ENCODE measurements around the gene STRIP2.
"Not testable (repeated sequence)": the region's sequence is repeated elsewhere in the genome, so short reads cannot be mapped to it uniquely, and the experiment has no call there.

STRIP2 gene

DNA sequence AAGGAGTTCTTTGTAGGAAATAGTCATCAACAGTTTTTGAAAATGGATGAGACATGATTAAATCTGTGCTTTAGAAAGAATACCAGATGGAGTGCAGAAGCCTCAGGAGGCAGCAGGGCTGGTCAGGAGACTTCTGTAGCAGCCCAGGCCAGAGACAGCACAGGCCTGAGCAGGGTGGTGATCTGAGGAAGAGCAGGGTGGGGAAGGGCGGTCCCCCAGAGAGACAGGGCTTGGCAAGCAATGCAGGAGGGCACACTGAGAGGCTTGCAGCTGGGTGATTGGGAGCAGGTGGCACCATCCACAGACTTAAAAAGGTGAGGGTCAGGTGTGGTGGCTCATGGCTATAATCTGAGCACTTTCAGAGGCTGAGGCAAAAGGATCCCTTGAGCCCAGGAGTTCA, 63.8 kb downstream of the STRIP2 start:
- DNase-seq: no peak

DNA sequence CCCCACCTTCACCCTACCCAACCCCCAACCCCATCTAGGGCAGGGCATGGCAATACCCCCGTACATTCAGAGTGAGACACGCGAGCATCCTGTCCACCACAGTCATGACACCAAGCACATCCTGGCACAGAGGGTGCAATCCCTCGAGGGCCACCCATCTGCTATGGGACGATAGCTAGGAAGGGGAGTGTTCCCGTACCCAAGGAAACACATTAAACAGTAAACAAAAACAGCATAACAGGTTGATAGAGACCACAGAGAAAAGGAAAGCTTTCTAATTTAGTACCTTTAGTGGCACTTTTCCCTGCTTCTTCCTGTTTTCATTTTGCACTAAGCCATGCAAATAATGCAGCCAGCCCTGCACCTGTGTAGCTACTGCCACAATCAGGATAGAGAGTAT, 65.8 kb downstream of the STRIP2 start:
- DNase-seq: no peak

DNA sequence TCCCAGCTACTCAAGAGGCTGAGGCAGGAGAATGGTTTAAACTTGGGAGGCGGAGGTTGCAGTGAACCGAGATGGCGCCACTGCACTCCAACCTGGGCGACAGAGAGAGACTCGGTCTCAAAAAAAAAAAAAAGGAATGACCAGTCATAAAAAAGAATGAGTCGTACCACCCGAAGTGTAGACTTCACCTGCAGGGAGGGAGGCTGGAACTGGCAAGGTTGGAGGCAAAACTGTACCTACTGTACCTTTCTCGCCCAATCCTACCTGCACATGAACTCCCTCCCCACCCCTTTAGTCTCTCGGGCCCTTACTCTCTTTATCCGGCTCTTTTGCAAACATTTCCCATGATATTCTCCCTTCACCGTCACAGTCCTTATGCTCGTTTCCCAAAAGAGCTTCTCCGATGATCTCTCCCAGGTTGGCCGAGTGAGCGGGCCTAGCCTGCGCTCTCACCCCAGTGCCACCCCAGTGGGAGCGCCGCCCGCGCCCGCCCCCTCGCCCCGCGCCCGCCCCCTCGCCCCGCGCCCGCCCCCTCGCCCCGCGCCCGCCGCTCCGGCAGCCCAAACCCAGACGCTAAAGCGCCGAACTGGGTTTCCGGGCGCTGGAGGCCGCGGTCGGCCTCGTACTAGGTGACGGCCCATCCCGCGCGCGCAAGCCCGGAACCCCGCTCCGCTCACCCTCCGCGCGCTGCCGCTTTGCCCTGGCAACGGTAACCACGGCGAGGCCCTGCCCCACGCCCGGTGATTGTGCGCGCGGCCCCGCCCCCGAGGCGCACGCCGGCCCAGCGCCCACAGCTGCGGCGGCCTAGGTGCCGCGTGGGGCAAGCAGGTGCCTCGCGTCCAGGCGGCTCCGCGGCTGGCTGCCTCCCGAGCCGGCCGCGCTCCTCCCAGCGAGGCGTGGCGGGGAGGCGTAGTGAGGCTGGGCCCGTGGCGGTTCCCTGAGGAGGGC, 67.8 kb downstream of the STRIP2 start, which contains the start of gene SMKR1:
Gene SMKR1, plus strand, starts transcription at position 772 of the 948 bp plus-strand sequence. CDS start 294 bp downstream, outside the sequence.
- peak; percentile 1 for DNase-seq

DNA sequence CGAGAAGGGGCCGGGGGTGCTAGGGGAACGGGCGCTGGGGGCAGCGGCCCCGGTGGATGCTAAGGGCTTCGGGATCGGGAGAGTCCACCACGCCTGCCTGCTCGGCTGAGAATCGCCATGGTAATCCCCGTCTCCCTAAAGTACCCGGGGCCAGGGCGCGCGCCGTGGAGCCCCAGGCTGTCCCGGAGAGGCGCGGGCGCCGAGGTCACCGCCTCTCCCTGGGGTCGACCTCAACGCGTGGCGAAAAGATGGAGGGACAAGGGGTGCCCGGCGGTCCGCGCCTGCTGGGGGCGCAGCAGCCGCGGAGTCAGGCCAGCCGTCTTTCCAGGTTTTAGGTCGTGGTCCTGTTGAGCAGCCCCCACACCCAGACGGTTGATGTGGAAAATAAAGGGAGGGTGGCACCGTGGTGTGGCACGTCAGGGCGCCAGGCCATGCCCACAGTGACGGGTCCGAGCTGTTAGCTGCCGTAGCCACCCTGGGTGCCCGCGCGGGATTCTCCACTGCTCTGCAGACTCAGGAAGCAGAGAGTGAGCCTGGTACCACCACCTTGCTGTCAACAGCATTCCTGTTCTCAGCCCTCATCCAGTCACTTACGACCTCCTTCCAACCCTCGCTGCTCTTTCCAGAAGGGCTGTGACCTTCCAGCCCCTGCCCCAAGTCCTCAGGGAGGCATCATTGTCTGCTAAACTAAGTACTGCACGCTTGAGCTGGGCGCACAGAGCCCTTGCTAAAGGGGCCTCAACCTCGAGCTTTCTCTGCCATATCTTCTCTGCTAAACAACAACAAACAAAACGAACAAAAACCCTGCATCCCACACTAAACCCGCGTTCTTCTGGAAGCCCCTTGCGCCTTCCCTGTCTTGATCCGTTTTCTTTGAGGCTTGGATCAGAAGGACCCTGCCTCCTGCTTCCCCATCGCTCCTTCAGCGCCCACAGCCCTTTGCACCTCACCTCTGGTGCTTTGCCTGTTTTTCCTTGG, 68.8 kb downstream of the STRIP2 start:
- DNase-seq: no peak

DNA sequence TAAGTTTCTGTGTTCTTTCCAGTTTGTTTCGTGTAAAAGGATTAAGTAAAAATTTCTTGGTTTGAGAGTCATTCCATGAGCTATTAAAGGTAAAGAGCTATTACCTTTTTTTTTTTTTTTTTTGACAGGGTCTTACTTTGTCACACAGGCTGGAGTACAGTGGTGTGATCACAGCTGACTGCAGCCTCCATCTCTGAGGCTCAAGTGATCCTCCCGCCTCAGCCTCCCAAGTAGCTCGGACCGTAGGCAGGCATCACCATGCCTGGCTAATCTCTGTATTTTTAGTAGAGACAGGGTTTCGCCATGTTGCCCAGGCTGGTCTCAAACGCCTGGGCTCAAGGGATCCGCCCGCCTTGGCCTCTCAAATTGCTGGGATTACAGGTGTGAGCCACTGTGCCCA, 69.5 kb downstream of the STRIP2 start:
- no peak for DNase-seq

DNA sequence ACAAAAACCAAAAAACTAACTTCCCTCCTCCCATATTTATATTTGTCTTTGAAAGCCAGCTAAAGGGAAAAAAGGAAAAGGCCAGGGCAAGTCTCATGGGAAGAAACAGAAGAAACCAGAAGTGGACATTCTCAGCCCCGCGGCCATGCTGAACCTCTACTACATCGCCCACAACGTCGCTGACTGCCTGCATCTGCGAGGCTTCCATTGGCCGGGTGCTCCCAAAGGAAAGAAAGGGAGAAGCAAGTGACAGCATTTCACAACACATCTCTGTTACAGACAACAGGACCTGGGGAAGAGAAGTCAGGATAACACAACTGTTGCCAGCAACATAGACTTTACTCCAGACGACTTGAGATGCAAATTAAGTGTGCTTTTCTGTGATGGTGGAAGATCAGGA, 78.0 kb downstream of the STRIP2 start:
- no peak for DNase-seq

DNA sequence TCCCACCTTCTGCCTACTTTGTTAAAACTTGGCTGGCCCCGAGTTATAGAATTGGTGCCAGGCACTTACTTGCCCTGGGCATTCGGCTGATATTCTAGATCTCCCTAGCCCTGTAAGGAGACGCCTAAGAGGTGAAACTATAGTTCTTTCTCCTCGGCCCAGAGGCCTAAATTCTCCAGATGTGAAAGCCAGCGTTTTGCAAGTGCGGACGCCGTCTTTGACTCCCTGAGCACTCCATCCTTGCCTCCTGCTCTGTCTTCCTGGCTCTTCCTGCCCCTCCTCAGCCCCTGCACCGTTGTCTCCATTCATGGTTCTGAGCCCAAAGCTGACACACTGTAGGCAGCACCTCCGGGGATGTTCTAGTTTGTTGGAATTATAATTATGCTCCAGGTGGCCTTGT, 79.3 kb downstream of the STRIP2 start:
- DNase-seq: no peak

DNA sequence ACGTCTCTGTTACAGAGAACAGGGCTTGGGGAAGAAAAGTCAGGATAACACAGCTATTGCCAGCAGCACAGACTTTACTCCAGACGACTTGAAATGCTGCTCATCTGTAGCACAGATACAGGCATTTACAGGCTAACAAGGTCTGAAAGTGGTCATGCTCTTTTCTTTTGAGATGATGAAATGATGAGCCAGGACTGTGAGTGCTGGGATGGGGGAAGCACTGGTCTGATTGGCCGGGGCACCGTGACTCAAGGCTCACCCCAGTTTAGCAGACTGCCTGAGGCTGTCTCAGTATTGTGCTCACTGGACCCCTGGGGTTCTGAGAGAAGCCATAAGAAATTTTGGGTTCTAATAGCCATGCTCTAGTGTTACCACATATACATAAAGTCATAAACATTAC, 80.5 kb downstream of the STRIP2 start:
- DNase-seq: no peak

DNA sequence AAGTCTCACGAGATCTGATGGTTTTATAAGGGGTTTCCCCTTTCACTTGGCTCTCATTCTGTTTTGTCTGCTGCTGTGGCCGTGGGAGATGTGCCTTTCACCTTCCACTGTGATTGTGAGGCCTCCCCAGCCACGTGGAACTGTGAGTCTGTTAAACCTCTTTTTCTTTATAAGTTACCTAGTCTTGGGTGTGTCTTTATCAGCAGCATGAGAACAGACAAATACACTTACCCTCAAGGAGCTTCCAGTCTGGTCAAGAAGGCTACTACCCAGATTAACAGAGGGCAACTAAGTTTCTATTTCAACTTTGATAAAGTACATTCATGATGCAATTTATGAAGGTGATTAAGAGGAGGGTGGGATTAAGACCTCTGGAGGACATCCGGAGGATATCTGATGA, 81.1 kb downstream of the STRIP2 start:
- no peak for DNase-seq

DNA sequence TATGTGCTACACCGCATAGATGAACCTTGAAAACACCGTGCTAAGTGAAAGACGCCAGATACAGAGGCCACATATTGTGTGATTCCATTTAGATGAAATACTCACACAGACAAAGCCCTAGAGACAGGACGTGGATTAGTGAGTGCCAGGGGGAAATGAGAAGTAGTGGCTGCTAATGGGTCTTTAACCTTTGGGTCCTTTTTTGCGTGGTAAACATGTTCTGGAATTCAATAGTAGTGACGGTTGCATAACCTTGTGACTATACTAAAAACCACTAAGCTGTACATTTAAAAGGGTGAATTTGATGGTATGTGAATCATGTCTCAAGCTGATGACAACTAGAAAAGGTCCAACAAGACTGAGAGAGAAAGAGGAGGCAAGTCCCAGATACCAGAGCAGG, 83.7 kb downstream of the STRIP2 start:
- no peak for DNase-seq

DNA sequence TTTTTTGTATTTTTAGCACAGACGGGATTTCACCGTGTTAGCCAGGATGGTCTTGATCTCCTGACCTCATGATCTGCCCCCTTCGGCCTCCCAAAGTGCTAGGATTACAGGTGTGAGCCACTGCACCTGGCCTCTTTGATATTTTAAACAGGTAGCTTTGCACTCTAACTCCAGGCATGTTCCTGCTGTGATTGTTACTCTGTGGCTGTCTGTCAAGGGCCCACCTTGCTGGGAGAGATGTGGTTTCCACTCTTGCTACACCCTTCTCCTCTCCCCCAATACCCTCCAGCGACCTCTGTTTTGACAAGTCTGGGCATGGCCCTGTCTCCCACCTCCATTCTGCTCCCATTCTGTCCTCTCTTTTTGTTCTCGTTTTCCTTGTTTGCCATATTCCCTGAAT, 85.2 kb downstream of the STRIP2 start:
- DNase-seq: no peak

DNA sequence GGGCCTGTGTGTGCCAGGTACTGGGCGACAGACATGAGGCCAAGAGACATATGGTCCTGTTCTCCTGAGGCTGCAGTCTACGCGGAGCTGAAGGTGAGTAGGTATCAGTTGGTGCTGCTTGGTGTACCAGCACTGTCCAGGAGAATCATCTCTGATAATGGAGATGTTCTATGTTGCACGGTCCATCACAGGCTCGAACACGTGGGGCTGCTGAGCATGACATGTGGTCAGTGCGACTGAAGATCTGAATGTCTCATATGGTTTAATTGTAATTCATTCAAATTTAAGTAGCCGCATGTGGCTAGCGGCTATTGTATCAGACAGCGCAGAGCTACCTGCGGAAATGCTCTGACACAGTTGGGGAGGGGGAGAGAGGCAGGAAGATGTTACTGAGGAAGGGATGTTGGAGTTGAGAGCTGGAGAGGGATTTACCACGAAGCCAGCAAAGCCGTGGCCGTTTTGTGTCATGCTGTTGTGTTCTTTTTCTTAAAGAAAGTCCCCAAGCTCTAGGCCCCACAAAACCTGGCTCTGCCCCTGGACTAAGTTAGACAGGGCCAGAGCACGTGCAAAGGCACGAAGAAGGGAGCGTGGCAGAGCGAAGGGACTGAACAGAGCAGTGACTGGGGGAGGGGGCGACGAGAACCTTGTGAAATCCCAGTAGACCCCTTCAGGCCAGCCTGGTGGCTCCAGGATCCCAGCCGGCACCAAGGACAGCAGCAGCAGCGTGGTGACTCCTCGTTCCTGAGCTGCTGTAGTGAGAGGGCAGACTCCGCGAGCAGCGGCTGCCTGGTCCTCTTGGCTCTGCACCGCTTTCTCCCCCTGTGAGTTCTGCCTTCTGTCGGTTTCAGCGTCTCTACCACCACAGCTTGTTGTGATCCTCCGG, 88.1 kb downstream of the STRIP2 start:
- no peak for DNase-seq

DNA sequence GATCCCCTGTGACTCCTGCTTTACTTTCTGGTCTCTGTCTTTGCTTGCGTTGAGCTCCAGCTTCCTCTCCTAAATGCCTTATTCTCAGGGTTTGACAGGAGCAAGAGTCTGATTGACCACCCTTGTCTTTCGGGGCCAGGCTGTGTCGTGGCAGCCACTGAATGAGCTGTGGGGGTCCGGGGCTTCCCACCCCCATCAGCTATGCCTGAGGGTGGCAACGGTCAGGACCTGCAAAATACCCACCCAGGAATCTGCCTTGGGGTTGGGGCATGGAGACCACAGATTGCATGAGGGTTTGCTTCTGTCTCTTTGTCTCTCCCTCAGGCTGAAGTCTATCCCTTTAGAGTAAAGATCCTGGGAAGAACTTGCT, 88.7 kb downstream of the STRIP2 start:
- no peak for DNase-seq

DNA sequence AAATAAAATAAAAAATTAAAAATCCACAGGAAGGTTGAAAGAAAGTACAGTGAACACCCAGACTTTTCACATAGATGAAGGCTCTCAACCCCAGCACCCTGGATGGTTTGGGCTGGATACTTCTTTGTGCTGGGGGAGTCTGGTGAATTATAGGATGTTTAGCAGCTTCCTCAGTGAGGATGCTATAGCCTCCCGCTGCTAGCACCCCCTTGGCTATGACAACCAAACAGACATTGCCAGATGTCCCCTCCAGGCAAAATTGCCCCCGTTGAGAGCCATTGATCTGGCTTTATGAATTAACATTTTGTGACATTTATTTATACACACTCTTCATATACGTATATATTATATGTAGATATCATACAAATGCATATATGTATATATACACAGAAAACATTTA, 89.7 kb downstream of the STRIP2 start:
- DNase-seq: no peak

DNA sequence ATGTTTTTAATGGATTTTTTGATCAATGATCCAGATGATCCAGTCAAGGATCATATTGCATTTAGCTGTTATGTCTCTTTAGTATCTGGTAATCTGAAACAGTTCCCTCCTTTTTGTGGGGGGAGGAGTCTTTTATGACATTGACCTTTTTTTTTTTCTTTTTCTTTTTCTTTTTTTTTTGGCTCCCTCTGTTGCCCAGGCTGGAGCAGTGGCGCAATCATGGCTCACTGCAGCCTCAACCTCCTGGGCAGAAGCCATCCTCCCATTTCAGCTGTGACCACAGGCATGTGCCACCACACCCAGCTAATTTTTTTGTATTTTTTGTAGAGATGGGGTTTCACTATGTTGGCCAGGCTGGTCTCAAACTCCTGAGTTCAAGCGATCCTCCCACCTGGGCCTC, 90.2 kb downstream of the STRIP2 start:
- DNase-seq: not testable (repeated sequence)

DNA sequence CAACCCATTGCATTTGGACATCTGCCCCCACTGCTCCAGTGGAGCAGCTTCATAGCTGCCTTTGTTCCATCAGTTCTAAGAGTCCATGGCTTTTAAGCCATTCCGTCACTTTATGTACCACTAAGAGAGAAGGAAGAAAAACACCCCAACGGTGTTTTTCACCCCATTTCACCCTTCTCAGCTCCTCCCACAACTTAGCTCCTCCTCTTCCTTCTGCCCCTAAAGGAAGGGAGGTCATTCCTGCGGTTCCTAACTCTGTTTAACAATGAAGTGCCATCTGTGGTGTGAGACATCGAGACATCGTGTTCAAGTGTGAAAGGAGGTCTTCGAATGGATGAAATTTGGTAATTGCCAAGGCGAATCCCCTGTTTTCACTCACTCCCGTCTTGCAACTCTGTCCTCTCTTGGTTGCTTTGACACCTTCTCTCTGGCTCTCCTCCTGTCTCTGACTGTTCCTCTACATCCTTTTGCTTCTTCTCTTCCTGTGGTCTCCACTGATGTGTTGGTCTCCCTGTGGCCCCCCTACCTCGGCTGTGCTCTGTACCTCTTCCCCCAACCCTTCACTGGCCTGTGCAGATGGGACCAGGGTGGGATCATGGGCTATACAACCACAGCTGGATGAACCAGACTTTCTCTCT, 91.1 kb downstream of the STRIP2 start:
- no peak for DNase-seq

DNA sequence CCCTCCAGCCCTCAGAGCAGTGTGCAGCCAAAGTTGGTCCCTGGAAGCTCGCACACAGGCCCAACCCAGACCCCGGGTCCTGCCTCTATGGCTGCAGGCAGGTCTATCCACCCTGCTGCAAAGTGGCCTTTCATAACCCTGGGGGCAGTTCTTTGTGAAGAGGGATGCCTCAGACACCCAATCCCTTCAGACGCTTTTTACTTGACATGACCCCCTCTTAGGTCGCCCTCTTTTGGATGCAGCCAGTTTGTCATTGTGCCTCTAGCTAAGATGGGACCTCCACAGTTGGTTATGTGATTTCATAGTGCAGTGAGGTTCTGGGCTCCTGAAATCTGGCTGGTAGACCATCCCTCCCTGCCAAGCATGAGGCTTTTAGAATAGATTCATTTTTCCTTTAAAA, 95.4 kb downstream of the STRIP2 start:
- DNase-seq: no peak

DNA sequence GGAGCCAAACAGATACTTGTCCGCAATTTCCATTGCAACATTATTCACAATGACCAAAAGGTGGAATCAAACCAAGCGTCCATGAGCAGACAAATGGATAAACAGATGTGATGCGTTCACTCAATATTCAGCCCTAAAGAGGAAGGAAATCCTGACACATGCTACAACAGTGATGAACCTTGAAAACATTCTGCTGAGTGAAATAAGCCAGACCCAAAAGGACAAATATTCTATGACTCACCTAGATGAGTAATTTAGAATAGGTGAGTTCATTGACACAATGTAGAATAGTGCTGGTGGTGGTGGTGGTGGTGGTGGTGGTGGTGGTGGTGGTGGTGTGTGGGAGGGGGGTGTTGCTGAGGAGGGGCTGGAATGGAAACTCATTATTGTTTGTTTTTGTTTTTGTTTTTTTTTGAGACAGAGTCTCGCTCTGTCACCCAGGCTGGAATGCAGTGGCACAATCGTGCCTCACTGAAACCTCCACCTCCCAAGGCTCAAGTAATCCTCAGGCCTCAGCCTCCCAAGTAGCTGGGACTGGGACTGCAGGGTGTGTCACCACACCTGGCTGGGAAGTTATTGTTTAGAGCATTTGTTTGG, 96.7 kb downstream of the STRIP2 start:
- DNase-seq: no peak

DNA sequence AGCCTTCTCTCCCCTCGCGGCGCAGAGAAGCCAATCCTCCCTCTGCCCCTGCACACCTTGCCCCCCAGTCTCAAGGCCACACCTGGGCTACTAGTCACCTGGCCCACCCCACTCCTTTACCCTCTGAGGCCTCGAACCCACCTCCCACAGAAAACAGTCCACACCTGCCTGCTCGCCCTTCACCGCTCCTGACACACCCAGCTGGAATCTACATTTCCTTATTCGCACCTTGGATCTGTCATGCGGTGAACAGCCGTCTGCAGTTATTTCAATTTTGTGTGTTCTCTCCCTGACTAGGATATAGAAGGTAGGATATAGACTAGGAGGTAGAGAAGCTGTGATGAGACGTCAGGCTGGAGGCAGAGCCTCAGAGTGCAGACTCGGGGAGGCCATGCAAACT, 97.5 kb downstream of the STRIP2 start:
- DNase-seq: no peak

DNA sequence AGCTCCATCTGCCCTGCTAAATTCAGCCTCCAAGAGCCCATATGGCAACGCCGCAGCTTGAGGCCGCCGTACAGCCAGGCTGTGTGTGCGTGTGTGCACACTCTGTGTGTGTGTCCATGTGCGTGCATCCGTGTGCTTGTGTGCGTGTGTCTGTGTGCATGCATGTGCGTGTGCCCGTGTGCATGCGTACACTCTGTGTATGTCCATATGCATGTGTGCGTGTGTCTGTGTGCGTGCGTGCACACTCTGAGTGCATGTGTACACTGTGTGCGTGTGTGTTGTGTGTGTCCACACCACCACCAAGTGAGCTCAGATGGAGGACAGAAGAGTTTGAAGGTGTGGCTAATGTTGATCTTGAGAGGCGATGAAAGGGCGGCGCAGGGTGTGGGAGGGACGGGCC, 98.1 kb downstream of the STRIP2 start:
- DNase-seq: no peak

DNA sequence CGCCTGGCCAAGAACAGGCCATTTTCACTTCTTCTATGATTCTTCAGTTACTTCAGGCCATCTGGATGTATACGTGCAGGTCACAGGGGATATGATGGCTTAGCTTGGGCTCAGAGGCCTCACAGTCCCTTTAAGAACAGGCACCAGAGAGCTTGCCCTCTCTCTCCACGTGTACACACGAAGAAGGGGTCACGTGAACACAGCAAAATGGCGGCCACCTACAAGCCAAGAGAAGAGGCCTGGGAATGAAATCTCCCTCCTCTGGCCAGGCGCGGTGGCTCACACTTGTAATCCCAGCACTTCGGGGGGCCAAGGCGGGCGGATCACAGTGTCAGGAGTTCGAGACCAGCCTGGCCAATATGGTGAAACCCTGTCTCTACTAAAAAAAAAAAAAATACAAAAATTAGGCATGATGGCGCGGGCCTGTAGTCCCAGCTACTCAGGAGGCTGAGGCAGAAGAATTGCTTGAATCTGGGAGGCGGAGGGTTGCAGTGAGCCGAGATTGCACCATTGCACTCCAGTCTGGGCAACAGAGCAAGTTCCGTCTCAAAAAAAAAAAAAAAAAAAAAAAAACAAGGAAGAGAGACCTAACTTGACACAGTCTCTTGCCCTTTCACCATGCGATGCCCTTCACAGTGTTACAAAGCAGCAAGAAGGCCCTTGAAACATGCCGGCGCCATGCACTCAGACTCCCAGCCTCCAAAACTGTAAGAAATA, 100.5 kb downstream of the STRIP2 start:
- not testable (repeated sequence) for DNase-seq

Measured in NCI-H446 treated with DMSO at 0.1 percent for 48 hours (cell line).